H1 (cell line): ENCODE results near the gene ARHGAP10. TPM values are rescaled to one million over a fixed set of nuclear protein-coding genes. Genes with fewer than 3 reads are reported as not detected.

Experiments used
- CTCF ChIA-PET: fragments of 300-600 bp; sonication (Branson Sonifier 250); formaldehyde crosslinking; loops from one replicate; lab custom pipeline; 2021; ENCODE audit not compliant: partially characterized antibody; lab: Charles Lee
- POLR2A ChIA-PET: fragments of 300-600 bp; sonication (Branson Sonifier 250); formaldehyde crosslinking; loops from one replicate; lab custom pipeline; 2021; ENCODE audit warnings: inconsistent platforms; ENCODE audit not compliant: partially characterized antibody; lab: Charles Lee
- DNase-seq, 2 experiments: peaks; one replicate each; pipeline versions ENCODE4 v3.0.0 to v3.0.0-alpha.2; 2010 to 2022; ENCODE audit warnings: low spot score in 2 of 2, low read depth in 1 of 2, mixed read lengths in 1 of 2
- FAIRE-seq: peaks from 2 replicates; lab custom pipeline; 2011; peaks lifted over from hg19 to GRCh38; lab: Jason Lieb, UNC
- H2AFZ ChIP-seq: 2 replicates; pipeline ENCODE4 v1.8.1; 2012; ENCODE audit warnings: low read length, inconsistent platforms
- H2AK5ac ChIP-seq: 2 replicates; pipeline ENCODE4 v1.6.1; 2013; ENCODE audit warnings: low read depth, low read length
- H2BK120ac ChIP-seq: replicated peaks from 2 replicates; pipeline ENCODE3; 2013; ENCODE audit warnings: low read depth, low read length, inconsistent platforms
- H2BK12ac ChIP-seq: 2 replicates; pipeline ENCODE4 v1.6.1; 2013; ENCODE audit warnings: low read depth, low read length
- H2BK15ac ChIP-seq: 2 replicates; pipeline ENCODE4 v1.6.1; 2013; ENCODE audit warnings: low read length
- H2BK20ac ChIP-seq: 2 replicates; pipeline ENCODE4 v1.6.1; 2013; ENCODE audit warnings: low read length
- H2BK5ac ChIP-seq: 2 replicates; pipeline ENCODE4 v1.6.1; 2013; ENCODE audit warnings: low read depth, low read length
- H3K14ac ChIP-seq: 2 replicates; pipeline ENCODE4 v1.6.1; 2013; ENCODE audit warnings: inconsistent platforms; ENCODE audit not compliant: insufficient read length
- H3K18ac ChIP-seq: 2 replicates; pipeline ENCODE4 v1.6.1; 2013; ENCODE audit warnings: low read length; ENCODE audit errors: extremely low read depth
- H3K23ac ChIP-seq: 2 replicates; pipeline ENCODE4 v1.6.1; 2013; ENCODE audit warnings: inconsistent platforms; ENCODE audit not compliant: insufficient read length
- H3K23me2 ChIP-seq: 2 replicates; pipeline ENCODE4 v1.6.1; 2013; ENCODE audit warnings: low read depth, low read length
- H3K27ac ChIP-seq: 2 replicates; pipeline ENCODE4 v1.6.1; 2011; ENCODE audit warnings: low read depth, low read length, inconsistent platforms
- H3K27me3 ChIP-seq, 4 experiments: replicated peaks in 1 of 4; 1 replicate in 1 of 4; 2 replicates in 3 of 4; pipeline versions ENCODE4 v1.6.1 to v1.8.1; 2011 to 2013; ENCODE audit warnings: low read length in 3 of 4, mild to moderate bottlenecking in 3 of 4, inconsistent platforms in 2 of 4, mixed read lengths in 2 of 4, moderate library complexity in 1 of 4; ENCODE audit not compliant: control insufficient read depth in 3 of 4, insufficient read depth in 3 of 4; ENCODE audit errors: extremely low read depth in 1 of 4
- H3K36me3 ChIP-seq, 4 experiments: 2 replicates each; pipeline versions ENCODE4 v1.6.1 to v1.8.1; 2011 to 2013; ENCODE audit warnings: mild to moderate bottlenecking in 4 of 4, low read length in 3 of 4, moderate library complexity in 2 of 4, control low read depth in 1 of 4, inconsistent platforms in 1 of 4; ENCODE audit not compliant: insufficient read depth in 4 of 4, control insufficient read depth in 2 of 4
- H3K4ac ChIP-seq: replicated peaks from 2 replicates; pipeline ENCODE3; 2013; ENCODE audit warnings: low read length, low read depth, mixed read lengths, inconsistent platforms; ENCODE audit not compliant: insufficient read length
- H3K4me1 ChIP-seq, 4 experiments: replicated peaks in 1 of 4; 1 replicate in 1 of 4; 2 replicates in 3 of 4; pipeline versions ENCODE4 v1.6.1 to v1.8.1; 2011 to 2013; ENCODE audit warnings: low read length in 3 of 4, inconsistent platforms in 2 of 4, mixed read lengths in 1 of 4; ENCODE audit not compliant: insufficient read depth in 4 of 4, control insufficient read depth in 3 of 4
- H3K4me2 ChIP-seq, 2 experiments: 2 replicates each; pipeline versions ENCODE4 v1.6.1 to v1.8.1; 2011 to 2013; ENCODE audit warnings: low read depth in 2 of 2, low read length in 2 of 2, control low read depth in 1 of 2, inconsistent platforms in 1 of 2, mild to moderate bottlenecking in 1 of 2; ENCODE audit not compliant: insufficient read depth in 1 of 2
- H3K4me3 ChIP-seq, 4 experiments: fragments of 200-600, 300-600 bp in 1 of 4; sonication (generic), shearing (Covaris generic), sonication (Bioruptor Twin) in 1 of 4; 2 replicates each; pipeline versions ENCODE4 v1.5.1 to v1.8.1; 2011 to 2016; ENCODE audit warnings: low read length in 4 of 4, low read depth in 3 of 4, control low read depth in 2 of 4, inconsistent platforms in 2 of 4, mild to moderate bottlenecking in 2 of 4, mixed read lengths in 1 of 4, moderate library complexity in 1 of 4; ENCODE audit not compliant: insufficient read depth in 2 of 4; ENCODE audit errors: extremely low read depth in 1 of 4
- H3K56ac ChIP-seq: replicated peaks from 2 replicates; pipeline ENCODE3; 2013; ENCODE audit warnings: low read depth, mild to moderate bottlenecking, mixed read lengths, low read length, inconsistent platforms; ENCODE audit not compliant: insufficient read length
- H3K79me1 ChIP-seq: 2 replicates; pipeline ENCODE4 v1.6.1; 2013; ENCODE audit warnings: low read depth, low read length, control low read depth
- H3K79me2 ChIP-seq, 2 experiments: 2 replicates each; pipeline versions ENCODE4 v1.6.1 to v1.8.1; 2012 to 2013; ENCODE audit warnings: low read length in 2 of 2, mild to moderate bottlenecking in 2 of 2, inconsistent platforms in 1 of 2; ENCODE audit not compliant: insufficient read depth in 2 of 2, control insufficient read depth in 1 of 2
- H3K9ac ChIP-seq, 4 experiments: replicated peaks in 1 of 4; 1 replicate in 1 of 4; 2 replicates in 3 of 4; pipeline versions ENCODE4 v1.6.1 to v1.8.1; 2011 to 2013; ENCODE audit warnings: low read depth in 3 of 4, low read length in 3 of 4, control low read depth in 2 of 4, mild to moderate bottlenecking in 2 of 4, moderate library complexity in 2 of 4, inconsistent platforms in 1 of 4; ENCODE audit errors: extremely low read depth in 1 of 4
- H3K9me3 ChIP-seq, 2 experiments: 2 replicates each; pipeline versions ENCODE4 v1.6.1 to v1.8.1; 2012 to 2013; ENCODE audit warnings: mild to moderate bottlenecking in 2 of 2, moderate library complexity in 2 of 2, control low read depth in 1 of 2, inconsistent platforms in 1 of 2, low read depth in 1 of 2, low read length in 1 of 2, mixed read lengths in 1 of 2; ENCODE audit not compliant: insufficient read depth in 2 of 2
- H4K20me1 ChIP-seq, 2 experiments: replicated peaks in 1 of 2; 2 replicates each; pipeline versions ENCODE3 to v1.8.1; 2011 to 2013; ENCODE audit warnings: inconsistent platforms in 2 of 2, low read length in 2 of 2, mild to moderate bottlenecking in 1 of 2; ENCODE audit not compliant: insufficient read depth in 2 of 2, control insufficient read depth in 1 of 2
- H4K5ac ChIP-seq: 2 replicates; pipeline ENCODE4 v1.6.1; 2013; ENCODE audit warnings: low read length, low read depth, mixed read lengths, inconsistent platforms; ENCODE audit not compliant: insufficient read length
- H4K8ac ChIP-seq: 2 replicates; pipeline ENCODE4 v1.8.0; 2013; ENCODE audit warnings: mild to moderate bottlenecking, moderate library complexity, low read length, inconsistent platforms; ENCODE audit not compliant: insufficient read depth; ENCODE audit errors: extremely low read depth
- H4K91ac ChIP-seq: replicated peaks from 2 replicates; pipeline ENCODE3; 2013; ENCODE audit warnings: low read length, mixed read lengths, inconsistent platforms; ENCODE audit not compliant: insufficient read length
- CBX8 ChIP-seq: fragments of 300-800, 300-1000 bp; sonication (generic); IDR thresholded peaks from 2 replicates; pipeline ENCODE4 v1.7.1; 2016; ENCODE audit warnings: low read depth, low read length, borderline replicate concordance
- EGR1 ChIP-seq: IDR thresholded peaks from 2 replicates; pipeline ENCODE4 v1.6.1; 2011; ENCODE audit warnings: low read depth, low read length, borderline replicate concordance
- JUND ChIP-seq: IDR thresholded peaks from 2 replicates; pipeline ENCODE4 v1.6.1; 2011; ENCODE audit warnings: mild to moderate bottlenecking, improper control_type of control experiment, low read length
- NANOG ChIP-seq: IDR thresholded peaks from 2 replicates; pipeline ENCODE4 v1.6.1; 2011; ENCODE audit warnings: low read length, low read depth, mild to moderate bottlenecking, inconsistent platforms; ENCODE audit not compliant: insufficient read depth, poor library complexity, severe bottlenecking
- POLR2AphosphoS5 ChIP-seq: IDR thresholded peaks from 2 replicates; pipeline ENCODE4 v1.6.1; 2011; ENCODE audit warnings: low read depth, low read length
- POU5F1 ChIP-seq: IDR thresholded peaks from 2 replicates; pipeline ENCODE4 v1.6.1; 2011; ENCODE audit warnings: low read depth, mild to moderate bottlenecking, low read length, moderate library complexity
- RBBP5 ChIP-seq: IDR thresholded peaks from 2 replicates; pipeline ENCODE4 v1.7.1; 2012; ENCODE audit warnings: low read depth, mild to moderate bottlenecking, inconsistent platforms, low read length, moderate library complexity, borderline replicate concordance
- RNF2 ChIP-seq: fragments of 200-900, 300-1000 bp; sonication (generic); IDR thresholded peaks from 2 replicates; pipeline ENCODE4 v1.7.1; 2016; ENCODE audit warnings: borderline replicate concordance, low read depth, mild to moderate bottlenecking, antibody characterized with exemption, low read length; ENCODE audit not compliant: poor library complexity, severe bottlenecking; ENCODE audit errors: missing control alignments
- SIN3A ChIP-seq, 2 experiments: IDR thresholded peaks in 1 of 2; conservative IDR thresholded peaks in 1 of 2; 2 replicates each; pipeline ENCODE4 v1.6.1; 2011 to 2012; ENCODE audit warnings: low read length in 2 of 2, improper control_type of control experiment in 1 of 2, low read depth in 1 of 2, mild to moderate bottlenecking in 1 of 2
- SP1 ChIP-seq: IDR thresholded peaks from 2 replicates; pipeline ENCODE4 v1.6.1; 2011; ENCODE audit warnings: low read depth, low read length
- SP4 ChIP-seq: IDR thresholded peaks from 2 replicates; pipeline ENCODE4 v1.6.1; 2012; ENCODE audit warnings: low read length, inconsistent platforms
- SRF ChIP-seq: IDR thresholded peaks from 2 replicates; pipeline ENCODE4 v1.6.1; 2011; ENCODE audit warnings: mild to moderate bottlenecking, low read depth, low read length, moderate library complexity
- TAF7 ChIP-seq: optimal IDR thresholded peaks from 2 replicates; pipeline ENCODE3; 2011; ENCODE audit warnings: low read depth, mild to moderate bottlenecking, inconsistent platforms, low read length, moderate library complexity, borderline replicate concordance
- TBP ChIP-seq: IDR thresholded peaks from 2 replicates; pipeline ENCODE4 v1.6.1; 2011; ENCODE audit warnings: low read depth, low read length, improper control_type of control experiment
- WGBS, 2 experiments: shearing (Covaris generic) in 1 of 2; methylation state at CpG; one replicate each; pipeline versions ENCODE4 v1.1.6 to v1.1.7; 2013 to 2015; ENCODE audit warnings: low lambda C conversion rate in 2 of 2, mixed read lengths in 2 of 2, inconsistent platforms in 1 of 2, low coverage in 1 of 2, missing lambda C conversion rate in 1 of 2; ENCODE audit not compliant: insufficient replicate concordance in 2 of 2, insufficient coverage in 1 of 2, insufficient read length in 1 of 2; ENCODE audit errors: extremely low coverage in 1 of 2, missing lambda C conversion rate in 1 of 2; 5-methylcytosine and 5-hydroxymethylcytosine counted together
- polyA plus RNA-seq, 7 experiments: library from polyadenylated mRNA; depleted of rRNA in 3 of 7; stranded (reverse) in 5 of 7; unstranded in 2 of 7; fragments of >200 nt in 5 of 7; fragments of 200-250 nt in 2 of 7; gene quantifications; 1 replicate in 5 of 7; 2 replicates in 1 of 7; 4 replicates in 1 of 7; pipeline versions ENCODE4 v1.2.1 to v1.2.3, GENCODE V29; 2011 to 2013; ENCODE audit warnings: missing spikeins in 2 of 7, mixed read lengths in 2 of 7
- total RNA-seq: library from RNA; stranded (reverse); fragmentation: NEBNext Ultra II Directional; extraction: Animal tissue kit (Norgen Biotek cat#: 25700); gene quantifications from 2 replicates; pipeline ENCODE4 v1.2.1, GENCODE V29; 2021

Gene ARHGAP10
- total and polyA plus RNA-seq, 2 of the 8 experiments (the other 6 are each of a cell fraction or from before 2014, with no cell fraction given): 3.7 to 6.1 TPM

DNA sequence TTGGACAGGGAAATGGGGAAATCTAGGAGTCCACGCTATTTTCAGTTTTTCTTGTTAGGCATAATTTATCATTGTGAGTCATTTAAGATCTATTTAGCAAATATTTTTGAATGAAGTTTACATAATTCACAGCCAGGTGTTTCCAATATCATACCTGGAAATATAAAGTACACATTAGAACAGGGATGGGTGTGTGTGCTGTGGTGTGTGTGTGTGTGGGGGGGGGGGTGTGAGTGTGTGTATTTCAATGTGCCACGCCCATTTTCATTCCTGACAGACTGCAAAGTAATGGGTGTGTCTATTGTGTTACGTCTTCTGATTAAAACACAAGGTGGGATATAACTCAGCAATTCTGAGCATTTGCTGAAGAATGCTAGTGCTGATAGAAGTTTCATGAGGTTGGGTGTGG, 33.2 kb downstream of the ARHGAP10 start:
- Histone ChIP-seq H3K23me2 (no peaks in the 10 kb centered on the region), H2BK120ac (no peak overlapping the region), H2BK5ac (no peak overlapping the region), H3K4ac (no peak overlapping the region), H2AFZ (no peak overlapping the region), H3K79me1 (no peaks in the 10 kb centered on the region), H3K27ac (no peak overlapping the region), H3K14ac (no peak overlapping the region), H3K4me3 (no peak overlapping the region), H3K9me3 (no peaks in the 10 kb centered on the region), H3K36me3 (no peaks in the 10 kb centered on the region), H2AK5ac (no peak overlapping the region), H3K56ac (no peak overlapping the region), H3K79me2 (no peaks in the 10 kb centered on the region), H2BK12ac (no peak overlapping the region), H4K91ac (no peak overlapping the region), H2BK15ac (no peak overlapping the region), H3K9ac (no peak overlapping the region), H3K4me2 (no peak overlapping the region), H2BK20ac (no peak overlapping the region), H4K8ac (no peak overlapping the region), H4K5ac (no peak overlapping the region), H3K23ac (no peak overlapping the region), H4K20me1 (no peaks in the 10 kb centered on the region), H3K27me3 (no peaks in the 10 kb centered on the region), H3K18ac (no peak overlapping the region), H3K4me1 (no peaks in the 10 kb centered on the region)
- no peak for FAIRE-seq
- 92% methylated on average over 3 of the region's 3 CpGs; no CpG with 5 or more reads in 1 of the 2 experiments for WGBS, 2 experiments
- no peak for DNase-seq
- CTCF ChIA-PET: interaction anchor here (0.6 to 2.1 kb wide), 5 partner anchors 27 to 1156 kb away, joined by 3 to 5 read pairs (median 3); no protein-coding TSS in a partner anchor
- POLR2A ChIA-PET: no interaction called here
- no peak for TF ChIP-seq SIN3A (conservative IDR thresholded peaks at IDR 0.05 in 1 of 2, IDR thresholded peaks at IDR 0.05 in 1 of 2; ENCODE audit: low read depth in 1 of 2, low read length in 2 of 2)
- TF ChIP-seq SRF: no peak
- TF ChIP-seq NANOG: no peak
- TF ChIP-seq SP4: no peak
- TF ChIP-seq POLR2AphosphoS5: no peak
- TF ChIP-seq POU5F1: no peak
- no peak for TF ChIP-seq SP1
- no peak for TF ChIP-seq JUND
- TF ChIP-seq EGR1: no peak
- TF ChIP-seq RBBP5: no peak
- TF ChIP-seq RNF2: no peak
- TF ChIP-seq TAF7: no peak
- TF ChIP-seq CBX8: no peak
- TF ChIP-seq TBP: no peak
